Fibroblast of lung (primary cell): ENCODE results near the gene GALNT8. TPM values are rescaled to one million over a fixed set of nuclear protein-coding genes. Genes with fewer than 3 reads are reported as not detected.

ENCODE experiments used
- DNase-seq, 2 donors: peaks; one replicate each; pipeline versions ENCODE4 v3.0.0 to v3.0.0-alpha.2; 2010; ENCODE audit warnings: low read depth in 2 of 2
- H2AFZ ChIP-seq: 2 replicates; pipeline ENCODE4 v1.5.1; 2012; ENCODE audit warnings: low read length, control low read depth, inconsistent platforms
- H3K27ac ChIP-seq: 2 replicates; pipeline ENCODE4 v1.5.1; 2011; ENCODE audit warnings: low read length, control low read depth; ENCODE audit not compliant: insufficient read depth
- H3K27me3 ChIP-seq: 2 replicates; pipeline ENCODE4 v1.5.1; 2011; ENCODE audit warnings: mild to moderate bottlenecking, low read length; ENCODE audit not compliant: control insufficient read depth, insufficient read depth
- H3K36me3 ChIP-seq: 2 replicates; pipeline ENCODE4 v1.5.1; 2011; ENCODE audit warnings: low read length; ENCODE audit not compliant: control insufficient read depth, insufficient read depth
- H3K4me1 ChIP-seq: 2 replicates; pipeline ENCODE4 v1.5.1; 2011; ENCODE audit warnings: low read length; ENCODE audit not compliant: control insufficient read depth, insufficient read depth; ENCODE audit errors: extremely low read depth
- H3K4me2 ChIP-seq: 2 replicates; pipeline ENCODE4 v1.5.1; 2011; ENCODE audit warnings: low read length, control low read depth; ENCODE audit not compliant: insufficient read depth; ENCODE audit errors: extremely low read depth
- H3K4me3 ChIP-seq, 4 experiments: fragments of 200-600 bp in 1 of 4; sonication (generic) in 1 of 4; replicated peaks in 1 of 4; 2 replicates each; pipeline ENCODE4 v1.5.1; 2011 to 2016; ENCODE audit warnings: low read length in 4 of 4, low read depth in 3 of 4, mild to moderate bottlenecking in 3 of 4, control low read depth in 2 of 4, inconsistent platforms in 1 of 4, mixed read lengths in 1 of 4; ENCODE audit not compliant: insufficient read depth in 1 of 4; ENCODE audit errors: control extremely low read depth in 1 of 4
- H3K79me2 ChIP-seq: 2 replicates; pipeline ENCODE4 v1.5.1; 2012; ENCODE audit warnings: mild to moderate bottlenecking, low read length, inconsistent platforms; ENCODE audit not compliant: control insufficient read depth, insufficient read depth
- H3K9ac ChIP-seq: 2 replicates; pipeline ENCODE4 v1.5.1; 2011; ENCODE audit warnings: mild to moderate bottlenecking, low read length, control low read depth; ENCODE audit not compliant: insufficient read depth
- H3K9me3 ChIP-seq: 2 replicates; pipeline ENCODE4 v1.5.1; 2012; ENCODE audit warnings: low read depth, low read length; ENCODE audit not compliant: control insufficient read depth, insufficient read depth
- H4K20me1 ChIP-seq: 2 replicates; pipeline ENCODE4 v1.5.1; 2011; ENCODE audit warnings: low read length; ENCODE audit not compliant: control insufficient read depth, insufficient read depth; ENCODE audit errors: extremely low read depth
- EZH2 ChIP-seq: IDR thresholded peaks from 2 replicates; pipeline ENCODE4 v1.5.1; 2012; ENCODE audit warnings: low read length, control low read depth, mild to moderate bottlenecking; ENCODE audit errors: missing control alignments
- polyA plus RNA-seq, 2 donors: library from polyadenylated mRNA; depleted of rRNA in 1 of 2; stranded (reverse) in 1 of 2; unstranded in 1 of 2; fragments of >200 nt; gene quantifications; 2 replicates each; pipeline ENCODE4 v1.2.1, GENCODE V29; 2011 to 2012; ENCODE audit warnings: missing spikeins in 1 of 2
- total RNA-seq: library from RNA; depleted of rRNA; stranded (reverse); fragments of >200 nt; gene quantifications from 2 replicates; pipeline ENCODE4 v1.2.1, GENCODE V29; 2014
- TF ChIP-seq, protein P1 (sequence below), 2 donors: IDR thresholded peaks in 1 of 2; conservative IDR thresholded peaks in 1 of 2; 1 replicate in 1 of 2; 2 replicates in 1 of 2; pipeline ENCODE4 v1.5.1; 2011 to 2012; ENCODE audit warnings: low read length in 2 of 2, control low read depth in 1 of 2, inconsistent platforms in 1 of 2, low read depth in 1 of 2, mild to moderate bottlenecking in 1 of 2

The GALNT8 gene
- total and polyA plus RNA-seq, 2 donors (not counting 1 experiment from before 2014, with no cell fraction given) = under 0.01 TPM; not detected in 1

DNA sequence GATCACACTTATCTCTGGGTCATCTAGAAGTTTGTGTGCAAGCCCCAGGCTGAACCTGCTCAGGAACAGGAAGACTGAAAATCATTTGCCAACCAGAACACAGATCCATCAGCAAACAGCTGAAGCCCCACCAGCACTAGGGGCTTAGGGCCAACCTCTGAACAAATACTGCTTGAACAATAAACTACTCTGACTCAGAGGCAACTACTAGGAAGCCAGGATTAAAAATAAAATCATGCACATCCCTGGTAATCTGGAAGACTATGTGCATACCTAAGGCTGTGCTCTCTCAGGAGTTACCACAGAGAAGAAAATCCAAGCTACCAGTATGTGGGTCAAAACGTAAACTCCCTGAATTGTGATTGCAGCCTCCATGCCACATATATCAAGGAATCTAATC, 15.9 kb downstream of the GALNT8 start:
- no peaks in the 10 kb centered on the region for H3K27me3 ChIP-seq
- TF ChIP-seq EZH2 = no peak
- TF ChIP-seq, protein P1, sequence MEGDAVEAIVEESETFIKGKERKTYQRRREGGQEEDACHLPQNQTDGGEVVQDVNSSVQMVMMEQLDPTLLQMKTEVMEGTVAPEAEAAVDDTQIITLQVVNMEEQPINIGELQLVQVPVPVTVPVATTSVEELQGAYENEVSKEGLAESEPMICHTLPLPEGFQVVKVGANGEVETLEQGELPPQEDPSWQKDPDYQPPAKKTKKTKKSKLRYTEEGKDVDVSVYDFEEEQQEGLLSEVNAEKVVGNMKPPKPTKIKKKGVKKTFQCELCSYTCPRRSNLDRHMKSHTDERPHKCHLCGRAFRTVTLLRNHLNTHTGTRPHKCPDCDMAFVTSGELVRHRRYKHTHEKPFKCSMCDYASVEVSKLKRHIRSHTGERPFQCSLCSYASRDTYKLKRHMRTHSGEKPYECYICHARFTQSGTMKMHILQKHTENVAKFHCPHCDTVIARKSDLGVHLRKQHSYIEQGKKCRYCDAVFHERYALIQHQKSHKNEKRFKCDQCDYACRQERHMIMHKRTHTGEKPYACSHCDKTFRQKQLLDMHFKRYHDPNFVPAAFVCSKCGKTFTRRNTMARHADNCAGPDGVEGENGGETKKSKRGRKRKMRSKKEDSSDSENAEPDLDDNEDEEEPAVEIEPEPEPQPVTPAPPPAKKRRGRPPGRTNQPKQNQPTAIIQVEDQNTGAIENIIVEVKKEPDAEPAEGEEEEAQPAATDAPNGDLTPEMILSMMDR (conservative IDR thresholded peaks at IDR 0.05 in 1 of 2, IDR thresholded peaks at IDR 0.05 in 1 of 2; ENCODE audit: low read depth in 1 of 2, low read length in 2 of 2) = no peak

DNA sequence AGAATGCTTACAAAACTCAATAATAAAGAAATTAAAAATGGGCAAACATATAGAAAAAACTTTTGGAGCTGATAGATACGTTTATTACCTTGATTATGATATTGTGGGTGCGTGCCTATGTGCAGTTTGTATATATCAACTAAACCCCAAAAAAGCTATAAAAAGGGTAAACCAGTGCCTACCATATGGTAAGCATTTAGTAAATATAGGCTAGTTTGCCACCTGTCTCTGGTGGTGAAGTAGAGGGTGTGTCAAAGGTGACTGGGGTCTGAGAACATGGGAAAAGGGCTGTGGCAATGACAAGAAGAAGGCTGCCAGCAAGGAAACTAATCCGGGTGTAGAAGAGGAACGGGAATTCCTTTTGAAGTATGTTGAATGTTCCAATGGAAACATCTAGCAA, 18.3 kb downstream of the GALNT8 start:
- no peaks in the 10 kb centered on the region for H3K4me1 ChIP-seq
- TF ChIP-seq EZH2 = no peak
- TF ChIP-seq, protein P1 (conservative IDR thresholded peaks at IDR 0.05 in 1 of 2, IDR thresholded peaks at IDR 0.05 in 1 of 2; ENCODE audit: low read depth in 1 of 2, low read length in 2 of 2) = no peak
- no peak for DNase-seq
- no peak overlapping the region for H3K4me3 ChIP-seq
- no peak overlapping the region for H2AFZ ChIP-seq
- H3K9me3 ChIP-seq = no peaks in the 10 kb centered on the region
- no peaks in the 10 kb centered on the region for H3K36me3 ChIP-seq
- H4K20me1 ChIP-seq = no peaks in the 10 kb centered on the region
- no peak overlapping the region for H3K27ac ChIP-seq
- no peak overlapping the region for H3K9ac ChIP-seq
- no peaks in the 10 kb centered on the region for H3K79me2 ChIP-seq
- H3K4me2 ChIP-seq = no peak overlapping the region
- H3K27me3 ChIP-seq = no peaks in the 10 kb centered on the region

More for the DNA sequence above, 15.9 kb downstream of the GALNT8 start:
- H3K4me2 ChIP-seq = no peak overlapping the region
- no peak overlapping the region for H3K27ac ChIP-seq
- H2AFZ ChIP-seq = no peak overlapping the region
- H3K79me2 ChIP-seq = no peaks in the 10 kb centered on the region
- H4K20me1 ChIP-seq = no peaks in the 10 kb centered on the region
- H3K9ac ChIP-seq = no peak overlapping the region
- H3K4me3 ChIP-seq = no peak overlapping the region
- no peak for DNase-seq
- no peaks in the 10 kb centered on the region for H3K36me3 ChIP-seq
- H3K9me3 ChIP-seq = no peaks in the 10 kb centered on the region
- H3K4me1 ChIP-seq = no peaks in the 10 kb centered on the region

DNA sequence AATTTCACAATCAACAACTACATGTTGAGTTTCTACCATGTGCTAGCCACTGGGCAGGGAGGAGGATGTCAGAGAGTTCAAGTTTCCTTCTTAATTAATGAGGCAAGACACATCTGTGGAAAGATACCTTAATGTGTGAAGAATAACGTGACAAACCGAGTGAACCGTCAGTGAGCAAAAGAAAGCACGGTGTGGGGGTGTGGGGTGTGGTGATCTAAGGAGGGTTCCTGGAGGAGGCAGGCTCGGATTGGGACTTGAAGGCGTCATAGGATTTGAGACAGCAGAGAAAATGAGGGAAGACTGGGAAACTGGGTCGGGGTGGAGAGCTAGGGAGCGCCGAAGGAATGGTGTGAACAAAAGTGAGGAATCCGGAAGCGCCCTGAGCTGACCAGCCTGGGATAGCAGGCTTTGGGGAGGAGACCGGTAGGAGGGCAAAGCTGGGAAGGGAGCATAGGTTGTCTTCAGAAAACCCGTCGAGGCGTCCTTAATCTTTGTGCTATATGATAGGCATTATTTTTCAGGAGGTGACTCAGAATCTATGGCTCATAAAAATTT, 22.3 kb downstream of the GALNT8 start:
- H3K79me2 ChIP-seq = no peaks in the 10 kb centered on the region
- H3K36me3 ChIP-seq = no peaks in the 10 kb centered on the region
- H3K27ac ChIP-seq = no peak overlapping the region
- no peaks in the 10 kb centered on the region for H4K20me1 ChIP-seq
- TF ChIP-seq, protein P1 (conservative IDR thresholded peaks at IDR 0.05 in 1 of 2, IDR thresholded peaks at IDR 0.05 in 1 of 2; ENCODE audit: low read depth in 1 of 2, low read length in 2 of 2) = no peak
- TF ChIP-seq EZH2 = no peak
- no peak overlapping the region for H3K4me2 ChIP-seq
- no peak overlapping the region for H3K9ac ChIP-seq
- no peaks in the 10 kb centered on the region for H3K4me1 ChIP-seq
- no peak overlapping the region for H3K4me3 ChIP-seq
- H2AFZ ChIP-seq = no peak overlapping the region
- no peaks in the 10 kb centered on the region for H3K9me3 ChIP-seq
- DNase-seq = no peak
- no peaks in the 10 kb centered on the region for H3K27me3 ChIP-seq
